Occipital lobe (tissue), 1 donor: ENCODE results near the gene MIA3. TPM values are rescaled to one million over a fixed set of nuclear protein-coding genes. Genes with fewer than 3 reads are reported as not detected.

Source experiments
- total RNA-seq: library from RNA; depleted of rRNA; stranded (reverse); fragments of >200 nt; gene quantifications from one replicate; pipeline ENCODE4 v1.2.3, GENCODE V29; 2014

The MIA3 gene
- total RNA-seq, 1 donor from 2014 or later: 54.0 TPM

Other genes with a start within 250 kb of the MIA3 start
- gene HHIPL2, start 70.0 kb upstream of the MIA3 start, total RNA-seq: 0.16 TPM
- 27.8 TPM for gene TAF1A, start 28.2 kb upstream of the MIA3 start, total RNA-seq
- 37.0 TPM for gene AIDA, start 94.4 kb downstream of the MIA3 start, total RNA-seq
- gene BROX, start 94.5 kb downstream of the MIA3 start, total RNA-seq: 66.9 TPM
- not detected for gene FAM177B, start 119.1 kb downstream of the MIA3 start, total RNA-seq
- gene DISP1, start 196.9 kb downstream of the MIA3 start, total RNA-seq: 12.2 TPM